Esophagus muscularis mucosa (tissue), 4 donors: ENCODE data around the gene PACRG. TPM values are rescaled to one million over a fixed set of nuclear protein-coding genes. Genes with fewer than 3 reads are reported as not detected.

Experiments used
- DNase-seq: peaks from one replicate; pipeline ENCODE4 v3.0.0-alpha.2; 2017; ENCODE audit errors: extremely low spot score
- H3K27ac ChIP-seq, 4 donors: fragments of 200-600 bp; sonication (generic); replicated peaks in 1 of 4; 1 replicate in 3 of 4; 2 replicates in 1 of 4; pipeline ENCODE4 v1.5.1; 2016 to 2019; ENCODE audit warnings: mild to moderate bottlenecking in 1 of 4
- H3K27me3 ChIP-seq, 4 donors: fragments of 200-600 bp; sonication (generic); one replicate each; pipeline versions ENCODE4 v1.5.1 to v1.6.0; 2016 to 2019
- H3K36me3 ChIP-seq, 4 donors: fragments of 200-600 bp; sonication (generic); one replicate each; pipeline ENCODE4 v1.5.1; 2016 to 2019
- H3K4me1 ChIP-seq, 4 donors: fragments of 200-600 bp; sonication (generic); one replicate each; pipeline ENCODE4 v1.5.1; 2016 to 2019
- H3K4me3 ChIP-seq, 4 donors: fragments of 200-600 bp; sonication (generic); 1 replicate in 2 of 4; 2 replicates in 2 of 4; pipeline ENCODE4 v1.5.1; 2016 to 2019; ENCODE audit warnings: mild to moderate bottlenecking in 4 of 4, moderate library complexity in 1 of 4
- H3K9me3 ChIP-seq, 4 donors: fragments of 200-600 bp; sonication (generic); 1 replicate in 3 of 4; 2 replicates in 1 of 4; pipeline ENCODE4 v1.5.1; 2016 to 2019
- EP300 ChIP-seq: sonication (generic); formaldehyde crosslinking; IDR thresholded peaks from one replicate; pipeline ENCODE4 v1.6.1; 2017; ENCODE audit warnings: antibody characterized with exemption
- POLR2A ChIP-seq: fragments of 450-650 bp; IDR thresholded peaks from one replicate; pipeline ENCODE4 v1.6.1; 2017; ENCODE audit warnings: antibody characterized with exemption, moderate library complexity, mild to moderate bottlenecking, low read depth
- POLR2AphosphoS5 ChIP-seq, 2 donors: sonication (generic); formaldehyde crosslinking; IDR thresholded peaks; one replicate each; pipeline ENCODE4 v1.6.1; 2017; ENCODE audit warnings: antibody characterized with exemption in 2 of 2
- WGBS: methylation state at CpG from one replicate; pipeline ENCODE4 v1.1.5; 2018; 5-methylcytosine and 5-hydroxymethylcytosine counted together
- intact Hi-C: fragments of 100-400 bp; cut with DNase I; formaldehyde crosslinking; loops from one replicate; pipeline ENCODE4 v1.15.1; 2023
- total RNA-seq, 4 donors: library from RNA; depleted of rRNA; stranded (reverse); fragments of >200 nt; gene quantifications; one replicate each; pipeline versions ENCODE4 v1.1.0 to v1.2.1, GENCODE V29; 2016
- TF ChIP-seq, protein P1 (sequence below), 3 experiments: fragments of 200-600 bp in 2 of 3; fragments of 450-650 bp in 1 of 3; sonication (generic) in 2 of 3; IDR thresholded peaks; one replicate each; pipeline ENCODE4 v1.5.1; 2017 to 2019; ENCODE audit warnings: antibody characterized with exemption in 3 of 3, mild to moderate bottlenecking in 2 of 3, moderate library complexity in 1 of 3

Gene PACRG
- total RNA-seq, 4 donors from 2014 or later = 1.3 to 3.5 (median 1.8) TPM; not detected in 1

DNA sequence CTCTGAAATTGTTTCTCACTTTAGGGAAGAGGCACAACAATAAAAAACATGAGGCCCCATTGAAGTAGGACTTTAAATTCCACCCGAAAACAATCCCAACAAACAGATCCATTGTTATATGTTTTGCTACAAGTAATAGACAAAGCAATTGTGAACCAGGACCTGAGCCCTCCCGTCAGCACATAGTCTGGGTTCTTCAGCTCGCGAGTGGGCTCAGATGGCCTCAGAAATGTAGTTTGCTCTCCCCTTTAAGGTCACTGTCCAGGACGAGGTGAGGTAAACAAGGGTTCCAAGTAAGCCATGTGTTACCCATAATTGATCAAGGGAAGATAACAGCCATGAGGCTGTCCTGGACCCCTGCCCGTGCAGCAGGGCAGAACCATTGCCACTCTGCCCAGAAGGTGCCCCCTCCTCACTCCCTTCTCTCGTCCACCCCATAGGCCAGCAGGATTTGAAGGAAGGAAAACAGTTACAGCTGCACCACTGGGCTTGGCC, 526.6 kb downstream of the PACRG start:
- peaks cover 0 to under 1% (median 0%) of the 10 kb centered on the region in 4 donors for H3K4me1 ChIP-seq
- TF ChIP-seq, protein P1, sequence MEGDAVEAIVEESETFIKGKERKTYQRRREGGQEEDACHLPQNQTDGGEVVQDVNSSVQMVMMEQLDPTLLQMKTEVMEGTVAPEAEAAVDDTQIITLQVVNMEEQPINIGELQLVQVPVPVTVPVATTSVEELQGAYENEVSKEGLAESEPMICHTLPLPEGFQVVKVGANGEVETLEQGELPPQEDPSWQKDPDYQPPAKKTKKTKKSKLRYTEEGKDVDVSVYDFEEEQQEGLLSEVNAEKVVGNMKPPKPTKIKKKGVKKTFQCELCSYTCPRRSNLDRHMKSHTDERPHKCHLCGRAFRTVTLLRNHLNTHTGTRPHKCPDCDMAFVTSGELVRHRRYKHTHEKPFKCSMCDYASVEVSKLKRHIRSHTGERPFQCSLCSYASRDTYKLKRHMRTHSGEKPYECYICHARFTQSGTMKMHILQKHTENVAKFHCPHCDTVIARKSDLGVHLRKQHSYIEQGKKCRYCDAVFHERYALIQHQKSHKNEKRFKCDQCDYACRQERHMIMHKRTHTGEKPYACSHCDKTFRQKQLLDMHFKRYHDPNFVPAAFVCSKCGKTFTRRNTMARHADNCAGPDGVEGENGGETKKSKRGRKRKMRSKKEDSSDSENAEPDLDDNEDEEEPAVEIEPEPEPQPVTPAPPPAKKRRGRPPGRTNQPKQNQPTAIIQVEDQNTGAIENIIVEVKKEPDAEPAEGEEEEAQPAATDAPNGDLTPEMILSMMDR (IDR thresholded peaks at IDR 0.05) = no peak
- no peak for TF ChIP-seq POLR2A
- no peak for TF ChIP-seq EP300
- no peaks in the 10 kb centered on the region for H3K9me3 ChIP-seq
- H3K4me3 ChIP-seq = no peak overlapping the region
- no peak overlapping the region for H3K27ac ChIP-seq
- H3K36me3 ChIP-seq = no peaks in the 10 kb centered on the region
- H3K27me3 ChIP-seq = no peaks in the 10 kb centered on the region
- 85% methylated on average over 6 of the region's 7 CpGs for WGBS
- DNase-seq = no peak
- intact Hi-C loops = no loop called here

DNA sequence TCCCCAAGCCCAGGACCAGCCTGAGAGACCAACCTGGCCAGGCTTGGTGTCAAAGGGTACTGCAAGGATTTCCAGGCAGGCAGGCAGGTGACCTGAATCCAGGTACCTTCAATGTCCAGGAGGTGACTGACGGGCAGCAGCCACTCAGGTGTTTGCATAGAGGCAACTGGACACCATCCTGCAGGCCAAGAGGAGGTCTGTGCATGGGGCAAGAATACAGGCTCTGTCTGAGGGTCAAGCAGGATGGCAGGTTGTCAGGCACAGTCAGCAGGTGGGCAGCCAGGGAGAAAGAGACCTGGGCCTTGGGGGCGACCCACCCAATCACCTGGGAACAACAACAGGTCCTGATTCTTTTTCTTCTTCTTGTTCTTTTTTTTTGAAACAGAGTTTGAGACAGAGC, 527.5 kb downstream of the PACRG start:
- 100% methylated on average over 2 of the region's 2 CpGs for WGBS
- DNase-seq = no peak

DNA sequence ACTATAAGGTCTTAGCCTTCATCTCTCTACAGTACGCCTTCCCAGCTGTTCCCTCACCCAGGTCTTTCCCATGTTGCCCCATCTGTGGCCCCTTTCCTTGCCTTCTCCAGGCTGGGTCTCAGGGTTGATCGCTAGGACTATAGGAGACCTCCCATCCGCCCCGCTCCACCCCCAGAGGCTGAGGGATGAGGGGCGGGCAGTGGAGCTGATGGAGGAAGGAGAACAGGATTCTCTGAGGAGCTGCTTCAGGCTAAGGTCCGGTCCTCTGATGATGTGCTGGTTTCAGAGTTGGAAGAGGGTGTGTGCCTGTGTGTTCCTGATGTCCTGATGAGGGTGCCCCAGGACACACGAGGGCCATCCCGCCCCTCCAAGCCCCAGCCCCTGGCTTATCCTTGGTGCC, 531.9 kb downstream of the PACRG start:
- Histone ChIP-seq H3K36me3 (no peaks in the 10 kb centered on the region), H3K27me3 (no peaks in the 10 kb centered on the region), H3K4me1 (peaks cover 16 to 22% (median 19%) of the 10 kb centered on the region in 4 donors), H3K4me3 (peak overlapping the region; percentile 34 to 49 (median 40)), H3K9me3 (no peaks in the 10 kb centered on the region), H3K27ac (peak overlapping the region in 1 of 4 donors; percentile 17)
- intact Hi-C loops = no loop called here
- TF ChIP-seq POLR2A (no peak), EP300 (no peak), POLR2AphosphoS5 (IDR thresholded peaks at IDR 0.05) (no peak)
- TF ChIP-seq, protein P1 (IDR thresholded peaks at IDR 0.05) = no peak
- DNase-seq = no peak
- 80% methylated on average over 8 of the region's 8 CpGs for WGBS

More for the DNA sequence above, 527.5 kb downstream of the PACRG start:
- no peaks in the 10 kb centered on the region for H3K9me3 ChIP-seq
- no peak overlapping the region for H3K4me3 ChIP-seq
- no peaks in the 10 kb centered on the region for H3K36me3 ChIP-seq
- H3K27ac ChIP-seq = no peak overlapping the region
- intact Hi-C loops = no loop called here
- H3K4me1 ChIP-seq = peaks cover 8 to 9% (median 8%) of the 10 kb centered on the region in 4 donors
- no peak for TF ChIP-seq POLR2A
- no peak for TF ChIP-seq POLR2AphosphoS5 (IDR thresholded peaks at IDR 0.05)
- TF ChIP-seq, protein P1 (IDR thresholded peaks at IDR 0.05) = no peak
- no peak for TF ChIP-seq EP300
- H3K27me3 ChIP-seq = no peaks in the 10 kb centered on the region

DNA sequence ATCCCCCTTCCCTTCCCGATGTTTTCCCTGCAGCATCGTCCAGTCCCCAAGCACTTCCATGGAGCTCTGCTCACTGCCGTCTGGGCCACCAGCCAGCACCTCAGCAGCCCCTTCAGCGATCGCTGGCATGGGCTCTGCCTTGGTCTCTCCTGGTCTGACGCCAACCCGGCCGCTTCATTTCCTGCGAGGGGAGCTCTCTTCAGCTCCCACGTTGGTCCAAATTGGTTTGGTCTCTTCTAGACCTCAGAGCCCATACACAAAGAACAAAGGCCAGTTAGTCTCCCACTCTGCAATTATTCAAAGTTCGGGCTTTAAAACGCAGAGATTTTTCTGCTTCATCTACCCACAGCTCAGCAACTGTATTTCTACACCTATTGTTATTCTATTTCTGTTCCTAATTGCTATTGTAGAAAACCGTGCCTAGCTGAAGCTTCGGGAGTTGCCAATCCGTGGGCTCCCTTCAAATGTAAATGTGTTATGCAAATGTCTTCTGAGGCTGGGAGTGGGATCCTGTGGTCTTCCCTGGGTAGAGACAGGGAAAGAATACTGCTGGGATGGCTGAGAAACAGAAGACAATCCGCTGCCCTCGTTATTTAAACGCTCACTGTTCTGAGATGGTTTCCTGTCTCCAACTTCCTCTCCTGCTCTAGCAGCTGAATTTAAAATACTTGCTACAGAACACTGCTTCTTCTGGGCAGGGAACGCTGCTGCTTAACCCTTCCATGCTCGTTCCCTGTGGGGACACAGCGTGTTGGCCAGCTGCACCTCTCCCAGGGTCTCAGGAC, 532.5 kb downstream of the PACRG start:
- Histone ChIP-seq H3K9me3 (no peaks in the 10 kb centered on the region), H3K27ac (peak overlapping the region in 2 of 4 donors; percentile 17 to 62), H3K36me3 (no peaks in the 10 kb centered on the region), H3K4me3 (peak overlapping the region; percentile 34 to 49 (median 40)), H3K27me3 (no peaks in the 10 kb centered on the region), H3K4me1 (peaks cover 16 to 22% (median 19%) of the 10 kb centered on the region in 4 donors)
- 21% methylated on average over 21 of the region's 21 CpGs for WGBS
- no peak for DNase-seq
- intact Hi-C loops = no loop called here
- TF ChIP-seq POLR2AphosphoS5 (IDR thresholded peaks at IDR 0.05) (no peak), EP300 (no peak)

DNA sequence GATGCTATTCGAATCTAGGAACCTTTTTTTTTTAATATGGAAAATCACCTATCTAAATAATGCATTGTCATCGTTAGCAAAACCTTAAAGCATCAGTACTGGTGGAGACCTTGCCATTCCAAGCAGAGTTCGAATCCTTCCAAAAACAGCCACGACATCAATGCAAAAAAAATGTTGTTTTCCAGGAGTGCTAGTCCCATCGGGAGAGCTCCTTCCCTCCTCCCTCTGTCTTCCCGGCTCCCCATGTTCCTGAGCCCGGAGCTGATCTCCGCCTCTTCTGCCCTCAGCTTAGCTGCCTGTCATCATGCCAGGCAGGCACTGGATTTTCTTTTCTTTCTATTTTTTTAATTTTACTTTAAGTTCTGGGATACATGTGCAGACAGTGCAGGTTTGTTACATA, 533.1 kb downstream of the PACRG start:
- Histone ChIP-seq H3K4me1 (peaks cover 16 to 22% (median 19%) of the 10 kb centered on the region in 4 donors), H3K36me3 (no peaks in the 10 kb centered on the region), H3K27ac (no peak overlapping the region), H3K27me3 (no peaks in the 10 kb centered on the region), H3K4me3 (peak overlapping the region; percentile 34 to 49 (median 40)), H3K9me3 (no peaks in the 10 kb centered on the region)
- DNase-seq = no peak
- TF ChIP-seq EP300 = no peak
- 45% methylated on average over 8 of the region's 8 CpGs for WGBS
- intact Hi-C loops = no loop called here
